Right atrium auricular region (tissue), 2 donors: ENCODE data around the gene TMSB4X. TPM values are rescaled to one million over a fixed set of nuclear protein-coding genes. Genes with fewer than 3 reads are reported as not detected.
"Not testable (repeated sequence)": the region's sequence is repeated elsewhere in the genome, so short reads cannot be mapped to it uniquely, and the experiment has no call there.

Experiments used
- DNase-seq: peaks from one replicate; pipeline ENCODE4 v3.0.0-alpha.2; 2019; ENCODE audit warnings: low spot score
- H3K27ac ChIP-seq, 2 donors: fragments of 200-600 bp; sonication (generic); 1 replicate in 1 of 2; 2 replicates in 1 of 2; pipeline ENCODE4 v1.5.1; 2016 to 2019
- H3K27me3 ChIP-seq, 2 donors: fragments of 200-600 bp; sonication (generic); one replicate each; pipeline versions ENCODE4 v1.5.1 to v1.6.0; 2017 to 2019
- H3K36me3 ChIP-seq: fragments of 200-600 bp; sonication (generic); one replicate; pipeline ENCODE4 v1.5.1; 2016
- H3K4me1 ChIP-seq, 2 donors: fragments of 200-600 bp; sonication (generic); one replicate each; pipeline versions ENCODE4 v1.5.1 to v1.6.0; 2017 to 2019
- H3K4me3 ChIP-seq, 2 donors: fragments of 200-600 bp; sonication (generic); 1 replicate in 1 of 2; 2 replicates in 1 of 2; pipeline ENCODE4 v1.5.1; 2017 to 2019; ENCODE audit warnings: mild to moderate bottlenecking in 1 of 2, moderate library complexity in 1 of 2
- H3K9me3 ChIP-seq, 2 donors: fragments of 200-600 bp; sonication (generic); one replicate each; pipeline ENCODE4 v1.5.1; 2019
- CTCF ChIP-seq, 2 donors: fragments of 200-600 bp; sonication (generic); IDR thresholded peaks; one replicate each; pipeline ENCODE4 v1.5.1; 2019; ENCODE audit warnings: antibody characterized with exemption in 2 of 2
- total RNA-seq, 2 donors: library from RNA; depleted of rRNA; stranded (reverse); fragments of >200 nt; gene quantifications; one replicate each; pipeline ENCODE4 v1.1.0, GENCODE V29; 2016

Gene TMSB4X
- total RNA-seq, 2 donors from 2014 or later, result 1,780 to 2,397 TPM

- Histone ChIP-seq H3K4me3 (no peak overlapping the region), H3K9me3 (no peaks in the 10 kb centered on the region), H3K36me3 (no peaks in the 10 kb centered on the region), H3K27ac (no peak overlapping the region), H3K27me3 (no peaks in the 10 kb centered on the region), H3K4me1 (no peaks in the 10 kb centered on the region)
- no peak for DNase-seq
- no peak for TF ChIP-seq CTCF (IDR thresholded peaks at IDR 0.05)
These were observed 38.0 kb upstream of the TMSB4X start for GRCh38 chrX:12936947-12937346.

DNA sequence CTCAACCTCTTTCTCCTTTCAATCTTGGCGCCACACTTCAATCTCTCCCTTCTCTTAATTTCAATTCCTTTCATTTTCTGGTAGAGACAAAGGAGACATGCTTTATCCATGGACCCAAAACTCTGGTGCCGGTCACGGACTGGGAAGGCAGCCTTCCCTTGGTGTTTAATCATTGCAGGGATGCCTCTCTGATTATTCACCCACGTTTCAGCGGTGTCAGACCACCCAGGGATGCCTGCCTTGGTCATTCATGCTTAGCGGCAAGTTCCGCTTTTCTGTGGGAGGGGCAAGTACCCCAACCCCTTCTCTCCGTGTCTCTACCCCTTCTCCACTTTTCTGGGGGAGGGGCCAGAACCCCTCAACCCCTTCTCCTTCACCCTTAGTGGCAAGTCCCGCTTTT, 34.4 kb upstream of the TMSB4X start:
- H3K36me3 ChIP-seq, H3K4me3 ChIP-seq, H3K27ac ChIP-seq, H3K4me1 ChIP-seq, H3K27me3 ChIP-seq, DNase-seq, H3K9me3 ChIP-seq: not testable (repeated sequence)

DNA sequence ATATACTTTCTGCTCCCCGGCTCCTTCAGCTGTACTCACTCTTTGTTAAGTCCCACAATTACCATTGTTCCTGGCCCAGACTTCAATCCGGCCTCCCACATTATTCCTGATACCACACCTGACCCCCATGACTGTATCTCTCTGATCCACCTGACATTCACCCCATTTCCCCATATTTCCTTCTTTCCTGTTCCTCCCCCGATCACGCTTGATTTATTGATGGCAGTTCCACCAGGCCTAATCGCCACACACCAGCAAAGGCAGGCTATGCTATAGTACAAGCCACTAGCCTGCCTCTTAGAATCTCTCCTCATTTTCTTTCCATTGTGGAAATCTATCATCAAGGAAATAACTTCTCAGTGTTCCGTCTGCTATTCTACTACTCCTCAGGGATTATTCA, 31.3 kb upstream of the TMSB4X start:
- not testable (repeated sequence) for H3K27ac ChIP-seq, H3K27me3 ChIP-seq, H3K9me3 ChIP-seq, H3K36me3 ChIP-seq, H3K4me3 ChIP-seq, H3K4me1 ChIP-seq, DNase-seq

DNA sequence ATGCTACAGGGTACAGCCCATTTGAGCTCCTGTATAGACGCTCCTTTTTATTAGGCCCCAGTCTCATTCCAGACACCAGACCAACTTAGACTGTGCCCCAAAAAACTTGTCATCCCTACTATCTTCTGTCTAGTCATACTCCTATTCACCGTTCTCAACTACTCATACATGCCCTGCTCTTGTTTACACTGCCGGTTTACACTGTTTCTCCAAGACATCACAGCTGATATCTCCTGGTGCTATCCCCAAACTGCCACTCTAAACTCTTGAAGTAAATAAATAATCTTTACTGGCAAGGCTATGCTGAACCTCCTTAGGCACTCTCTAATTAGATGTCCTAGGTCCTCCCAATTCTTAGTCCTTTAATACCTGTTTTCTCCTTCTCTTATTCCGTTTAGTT, 30.5 kb upstream of the TMSB4X start:
- not testable (repeated sequence) for H3K36me3 ChIP-seq, DNase-seq, H3K27ac ChIP-seq, H3K4me1 ChIP-seq, H3K9me3 ChIP-seq, H3K27me3 ChIP-seq, H3K4me3 ChIP-seq

DNA sequence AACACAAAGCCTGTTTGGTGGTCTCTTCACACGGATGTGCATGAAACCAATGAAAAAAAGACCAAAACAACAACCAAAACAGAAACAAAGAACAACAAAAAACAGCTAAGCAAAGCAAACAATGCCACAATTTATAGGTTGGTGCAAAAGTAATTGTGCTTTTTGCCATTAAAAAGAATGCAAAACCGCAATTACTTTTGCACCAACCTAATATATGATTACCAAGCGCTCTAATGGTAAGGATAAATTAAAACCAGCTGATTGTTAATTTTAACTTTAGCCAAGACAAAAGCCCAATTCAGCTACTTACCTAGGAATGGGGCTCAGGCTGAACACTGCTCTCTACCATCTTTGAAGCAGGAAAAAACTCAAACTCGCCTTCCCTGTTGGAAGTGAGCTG, 29.4 kb upstream of the TMSB4X start:
- Histone ChIP-seq H3K27me3 (no peaks in the 10 kb centered on the region), H3K27ac (no peak overlapping the region), H3K4me3 (no peak overlapping the region), H3K9me3 (no peaks in the 10 kb centered on the region), H3K4me1 (peaks cover 0 to 15% of the 10 kb centered on the region in 2 donors), H3K36me3 (no peaks in the 10 kb centered on the region)
- TF ChIP-seq CTCF (IDR thresholded peaks at IDR 0.05), result no peak
- DNase-seq, result no peak

GRCh38 chrX:12946406-12946805, 28.5 kb upstream of the TMSB4X start:
- Histone ChIP-seq H3K27me3 (no peaks in the 10 kb centered on the region), H3K4me3 (no peak overlapping the region), H3K27ac (no peak overlapping the region), H3K36me3 (no peaks in the 10 kb centered on the region), H3K4me1 (peaks cover 0 to 15% of the 10 kb centered on the region in 2 donors), H3K9me3 (no peaks in the 10 kb centered on the region)
- DNase-seq, result no peak
- no peak for TF ChIP-seq CTCF (IDR thresholded peaks at IDR 0.05)

DNA sequence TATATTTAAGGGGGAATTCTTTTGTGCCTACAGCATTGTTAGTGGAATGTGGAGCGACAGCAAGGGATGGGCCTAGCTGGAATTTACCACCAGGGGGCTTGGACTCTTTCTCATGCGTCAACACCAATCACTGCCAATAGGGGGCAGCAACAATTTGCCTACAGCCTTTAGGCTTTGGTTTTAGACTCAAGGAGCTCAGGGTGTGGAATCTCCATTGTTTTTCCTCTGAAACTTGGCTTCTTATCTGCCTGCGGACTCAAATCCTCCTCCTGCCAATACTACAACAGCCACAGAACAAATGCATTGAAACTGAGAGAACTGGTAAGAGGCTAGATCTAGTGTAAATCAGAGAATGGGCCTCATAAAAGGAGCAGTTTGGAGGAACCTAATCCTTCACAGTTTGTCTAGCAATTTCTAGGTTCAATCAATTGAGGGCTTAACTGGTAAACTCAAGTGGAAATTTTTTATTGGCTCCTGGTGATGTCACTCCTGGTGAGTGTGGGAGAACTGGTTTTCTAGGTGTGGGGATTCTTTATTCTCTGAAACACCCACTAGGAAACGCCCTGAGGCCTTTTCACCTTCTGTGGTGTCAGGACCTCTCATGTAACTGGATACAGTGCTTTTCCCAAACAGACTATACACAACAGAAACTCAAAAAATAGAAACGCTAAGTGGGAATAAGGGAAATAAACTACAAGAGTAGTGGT, 27.9 kb upstream of the TMSB4X start:
- H3K27ac ChIP-seq, result peak overlapping the region in 1 of 2 donors; percentile 44
- H3K4me3 ChIP-seq, result no peak overlapping the region
- peaks cover 0 to 15% of the 10 kb centered on the region in 2 donors for H3K4me1 ChIP-seq
- no peaks in the 10 kb centered on the region for H3K9me3 ChIP-seq
- H3K27me3 ChIP-seq, result no peaks in the 10 kb centered on the region
- H3K36me3 ChIP-seq, result no peaks in the 10 kb centered on the region
- peak; percentile 86 for DNase-seq
- peak; percentile 72 to 90 for TF ChIP-seq CTCF (IDR thresholded peaks at IDR 0.05)
